Lower leg skin (tissue), 4 donors: ENCODE results near the gene GRHL3. TPM values are rescaled to one million over a fixed set of nuclear protein-coding genes. Genes with fewer than 3 reads are reported as not detected.

Source experiments
- DNase-seq, 2 donors: peaks; one replicate each; pipeline ENCODE4 v3.0.0-alpha.2; 2019; ENCODE audit warnings: low spot score in 2 of 2
- H3K4me3 ChIP-seq: fragments of 200-600 bp; sonication (generic); 2 replicates; pipeline ENCODE4 v1.5.1; 2017; ENCODE audit warnings: mild to moderate bottlenecking, low read depth; ENCODE audit not compliant: poor library complexity, severe bottlenecking
- CTCF ChIP-seq, 3 donors: fragments of 450-650 bp; IDR thresholded peaks; one replicate each; pipeline ENCODE4 v1.5.1; 2016; ENCODE audit warnings: antibody characterized with exemption in 3 of 3, mild to moderate bottlenecking in 3 of 3, moderate library complexity in 2 of 3
- POLR2A ChIP-seq, 2 donors: fragments of 450-650 bp; IDR thresholded peaks; one replicate each; pipeline ENCODE4 v1.6.1; 2016 to 2017; ENCODE audit warnings: antibody characterized with exemption in 2 of 2, mild to moderate bottlenecking in 1 of 2, moderate library complexity in 1 of 2
- WGBS, 2 donors: methylation state at CpG; one replicate each; pipeline ENCODE4 v1.1.5; 2018; 5-methylcytosine and 5-hydroxymethylcytosine counted together
- intact Hi-C: fragments of 100-400 bp; cut with DNase I; formaldehyde crosslinking; loops from one replicate; pipeline ENCODE4 v1.15.0; 2023; ENCODE audit warnings: low total_unique reads
- total RNA-seq, 4 donors: library from RNA; depleted of rRNA; stranded (reverse); fragments of >200 nt; gene quantifications; one replicate each; pipeline ENCODE4 v1.1.0, GENCODE V29; 2016

GRHL3 gene
- total RNA-seq, 4 donors from 2014 or later = 141 to 205 (median 171) TPM

GRCh38 chr1:24363994-24364393 lies 44.8 kb downstream of the GRHL3 start:
- no peak overlapping the region for H3K4me3 ChIP-seq
- 88 to 89% methylated on average over 7 of the region's 7 CpGs for WGBS, 2 donors
- TF ChIP-seq POLR2A (IDR thresholded peaks at IDR 0.05) (no peak), CTCF (IDR thresholded peaks at IDR 0.05) (no peak)
- DNase-seq = no peak
- intact Hi-C loops = no loop called here

GRCh38 chr1:24364605-24364974 lies 45.4 kb downstream of the GRHL3 start:
- WGBS, 2 donors = 22 to 52% methylated on average over 2 of the region's 2 CpGs
- TF ChIP-seq POLR2A (IDR thresholded peaks at IDR 0.05) (no peak), CTCF (IDR thresholded peaks at IDR 0.05) (no peak)
- no peak overlapping the region for H3K4me3 ChIP-seq
- DNase-seq = no peak
- intact Hi-C loops = no loop called here

GRCh38 chr1:24364975-24365678 lies 46.0 kb downstream of the GRHL3 start:
- 43 to 51% methylated on average over 11 of the region's 11 CpGs for WGBS, 2 donors
- intact Hi-C loops = no loop called here
- TF ChIP-seq CTCF (IDR thresholded peaks at IDR 0.05) = no peak
- TF ChIP-seq POLR2A (IDR thresholded peaks at IDR 0.05) = no peak
- H3K4me3 ChIP-seq = no peak overlapping the region
- DNase-seq = peak in 1 of 2 donors; percentile 43

GRCh38 chr1:24366707-24367106 lies 47.5 kb downstream of the GRHL3 start:
- 93 to 98% methylated on average over 9 of the region's 9 CpGs for WGBS, 2 donors
- intact Hi-C loops = no loop called here
- TF ChIP-seq CTCF (IDR thresholded peaks at IDR 0.05) (no peak), POLR2A (IDR thresholded peaks at IDR 0.05) (no peak)
- H3K4me3 ChIP-seq = no peak overlapping the region
- DNase-seq = no peak

- no peak overlapping the region for H3K4me3 ChIP-seq
- DNase-seq = peak; percentile 85 to 93
- WGBS, 2 donors = 47 to 52% methylated on average over 4 of the region's 4 CpGs
- intact Hi-C loops = no loop called here
- TF ChIP-seq POLR2A (IDR thresholded peaks at IDR 0.05) = no peak
- no peak for TF ChIP-seq CTCF (IDR thresholded peaks at IDR 0.05)
Measured at GRCh38 chr1:24369199-24369598, 50.0 kb downstream of the GRHL3 start.

GRCh38 chr1:24369801-24370200 lies 50.6 kb downstream of the GRHL3 start:
- 88 to 90% methylated on average over 4 of the region's 4 CpGs for WGBS, 2 donors
- intact Hi-C loops = no loop called here
- TF ChIP-seq POLR2A (IDR thresholded peaks at IDR 0.05) = no peak
- no peak for TF ChIP-seq CTCF (IDR thresholded peaks at IDR 0.05)
- DNase-seq = no peak
- no peak overlapping the region for H3K4me3 ChIP-seq
